ENCODE results near the gene VTCN1. TPM values are rescaled to one million over a fixed set of nuclear protein-coding genes. Genes with fewer than 3 reads are reported as not detected.

Gene VTCN1
- total RNA-seq, 2 donors from 2014 or later: 4.0 to 7.8 TPM

DNA sequence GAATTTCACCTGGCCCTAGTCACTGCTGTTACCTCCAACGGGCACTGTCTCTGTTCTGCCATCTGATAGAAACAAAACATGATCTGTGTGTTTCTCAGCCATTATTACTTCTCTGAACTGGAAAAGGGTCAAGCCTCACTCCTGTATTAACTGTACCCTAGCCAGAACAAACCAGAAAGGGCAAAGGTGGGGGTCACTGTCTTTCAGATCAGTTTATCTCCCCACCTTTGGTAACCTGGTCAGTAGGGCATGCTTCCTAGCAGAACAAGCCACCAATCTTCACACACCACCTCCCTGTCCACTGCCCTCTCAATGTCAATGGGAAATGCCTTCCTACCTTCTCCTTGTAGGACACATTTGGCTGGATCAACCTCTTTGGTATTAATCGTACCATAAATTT, 93.0 kb downstream of the VTCN1 start:
- Histone ChIP-seq H3K9me3 (no peaks in the 10 kb centered on the region), H3K4me1 (replicated peaks) (no peaks in the 10 kb centered on the region), H3K4me3 (no peak overlapping the region), H3K27me3 (replicated peaks; ENCODE audit: insufficient read depth) (no peaks in the 10 kb centered on the region), H3K36me3 (no peaks in the 10 kb centered on the region), H3K27ac (no peak overlapping the region)
- whole genome bisulfite sequencing: 93% methylated on average over 2 of the region's 2 CpGs
- intact Hi-C loops (cut with DNase I): no loop called here
- no peak for DNase-seq (ENCODE audit: low spot score)
- TF ChIP-seq, protein P1, sequence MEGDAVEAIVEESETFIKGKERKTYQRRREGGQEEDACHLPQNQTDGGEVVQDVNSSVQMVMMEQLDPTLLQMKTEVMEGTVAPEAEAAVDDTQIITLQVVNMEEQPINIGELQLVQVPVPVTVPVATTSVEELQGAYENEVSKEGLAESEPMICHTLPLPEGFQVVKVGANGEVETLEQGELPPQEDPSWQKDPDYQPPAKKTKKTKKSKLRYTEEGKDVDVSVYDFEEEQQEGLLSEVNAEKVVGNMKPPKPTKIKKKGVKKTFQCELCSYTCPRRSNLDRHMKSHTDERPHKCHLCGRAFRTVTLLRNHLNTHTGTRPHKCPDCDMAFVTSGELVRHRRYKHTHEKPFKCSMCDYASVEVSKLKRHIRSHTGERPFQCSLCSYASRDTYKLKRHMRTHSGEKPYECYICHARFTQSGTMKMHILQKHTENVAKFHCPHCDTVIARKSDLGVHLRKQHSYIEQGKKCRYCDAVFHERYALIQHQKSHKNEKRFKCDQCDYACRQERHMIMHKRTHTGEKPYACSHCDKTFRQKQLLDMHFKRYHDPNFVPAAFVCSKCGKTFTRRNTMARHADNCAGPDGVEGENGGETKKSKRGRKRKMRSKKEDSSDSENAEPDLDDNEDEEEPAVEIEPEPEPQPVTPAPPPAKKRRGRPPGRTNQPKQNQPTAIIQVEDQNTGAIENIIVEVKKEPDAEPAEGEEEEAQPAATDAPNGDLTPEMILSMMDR (IDR thresholded peaks at IDR 0.05): no peak
- TF ChIP-seq POLR2A (IDR thresholded peaks at IDR 0.05) (no peak), POLR2AphosphoS5 (IDR thresholded peaks at IDR 0.05) (no peak)

DNA sequence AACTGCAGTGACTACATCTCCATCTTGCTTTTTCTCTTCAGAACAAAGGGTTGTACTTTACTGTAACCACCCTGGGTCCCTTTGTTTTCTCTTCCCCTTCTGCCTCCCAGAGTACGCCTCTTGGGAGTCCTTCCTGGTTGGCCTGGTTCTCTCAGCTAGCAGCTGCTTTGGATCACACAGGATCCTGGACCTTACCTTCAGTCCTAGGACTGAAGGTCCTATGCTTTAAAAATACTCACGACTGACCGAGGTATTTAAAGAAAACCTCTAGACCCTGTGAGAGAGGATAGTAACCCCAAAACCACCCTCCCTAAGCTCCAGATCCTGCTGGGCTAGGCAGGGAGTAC, 94.0 kb downstream of the VTCN1 start:
- Histone ChIP-seq H3K27me3 (replicated peaks; ENCODE audit: insufficient read depth) (no peaks in the 10 kb centered on the region), H3K4me1 (replicated peaks) (no peaks in the 10 kb centered on the region), H3K9me3 (no peaks in the 10 kb centered on the region), H3K4me3 (no peak overlapping the region), H3K27ac (no peak overlapping the region), H3K36me3 (no peaks in the 10 kb centered on the region)
- intact Hi-C loops (cut with DNase I): no loop called here
- no peak for TF ChIP-seq POLR2A (IDR thresholded peaks at IDR 0.05)
- no peak for TF ChIP-seq POLR2AphosphoS5 (IDR thresholded peaks at IDR 0.05)
- TF ChIP-seq, protein P1 (IDR thresholded peaks at IDR 0.05): no peak
- no peak for DNase-seq (ENCODE audit: low spot score)
- WGBS: 67% methylated on average over 3 of the region's 3 CpGs

DNA sequence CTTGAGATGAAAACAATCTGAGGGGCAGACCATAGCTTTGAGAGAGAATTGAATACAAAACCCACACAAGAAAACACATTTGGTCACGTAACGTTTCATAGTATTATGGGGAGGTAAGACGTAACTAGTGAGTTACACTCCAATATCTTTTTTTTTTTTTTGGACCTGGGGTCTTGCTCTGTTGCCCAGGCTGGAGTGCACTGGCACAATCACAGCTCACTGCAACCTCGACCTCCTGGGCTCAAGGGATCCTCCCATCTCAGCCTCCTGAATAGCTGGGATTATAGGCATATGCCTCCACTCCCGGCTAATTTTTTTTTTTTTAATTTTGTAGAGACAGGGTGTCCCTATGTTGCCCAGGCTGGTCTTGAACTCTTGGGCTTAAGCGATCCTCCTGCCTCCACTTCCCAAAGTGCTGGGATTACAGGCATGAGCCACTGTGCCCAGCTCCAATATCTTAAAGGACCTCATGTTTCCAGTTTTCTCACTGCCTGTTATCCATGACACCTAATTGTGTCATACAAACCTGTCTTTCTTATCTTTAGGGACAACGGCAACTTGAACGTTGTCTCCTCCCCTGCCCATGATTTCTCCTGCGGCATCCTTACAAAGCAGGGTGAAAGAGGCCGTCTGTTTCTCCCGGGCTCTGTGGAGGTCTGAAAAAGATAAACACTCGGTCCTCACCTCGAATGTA, 94.5 kb downstream of the VTCN1 start:
- Histone ChIP-seq H3K27ac (no peak overlapping the region), H3K4me3 (no peak overlapping the region), H3K9me3 (no peaks in the 10 kb centered on the region), H3K27me3 (replicated peaks; ENCODE audit: insufficient read depth) (no peaks in the 10 kb centered on the region), H3K36me3 (no peaks in the 10 kb centered on the region), H3K4me1 (replicated peaks) (no peaks in the 10 kb centered on the region)
- TF ChIP-seq POLR2A (IDR thresholded peaks at IDR 0.05) (no peak), POLR2AphosphoS5 (IDR thresholded peaks at IDR 0.05) (no peak)
- TF ChIP-seq, protein P1 (IDR thresholded peaks at IDR 0.05): no peak
- 86% methylated on average over 13 of the region's 13 CpGs for WGBS
- intact Hi-C loops (cut with DNase I): no loop called here
- DNase-seq (ENCODE audit: low spot score): no peak

DNA sequence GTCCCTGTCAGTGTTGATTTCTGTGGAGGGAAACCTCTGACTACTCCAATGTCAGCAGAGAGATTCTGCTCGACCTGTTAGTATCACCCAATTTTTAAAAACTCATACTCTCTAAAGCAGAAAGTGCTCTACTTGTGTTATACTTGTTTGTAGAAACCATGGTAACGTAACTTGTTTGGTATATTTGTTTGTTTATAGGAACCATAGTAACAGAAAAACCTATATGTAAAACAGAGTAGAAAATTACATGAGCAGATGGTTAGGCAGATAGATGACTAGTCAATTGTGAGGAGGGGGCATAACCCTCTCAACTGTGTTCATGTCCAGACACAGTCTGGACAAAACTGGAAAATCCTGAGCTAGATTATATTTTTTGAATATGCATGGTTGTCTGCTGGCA, 95.8 kb downstream of the VTCN1 start:
- no peaks in the 10 kb centered on the region for H3K27me3 ChIP-seq (replicated peaks; ENCODE audit: insufficient read depth)
- intact Hi-C loops (cut with DNase I): no loop called here
- no peak for TF ChIP-seq POLR2A (IDR thresholded peaks at IDR 0.05)
- TF ChIP-seq POLR2AphosphoS5 (IDR thresholded peaks at IDR 0.05): no peak
- TF ChIP-seq, protein P1 (IDR thresholded peaks at IDR 0.05): no peak
- no peak for DNase-seq (ENCODE audit: low spot score)
- H3K4me1 ChIP-seq (replicated peaks): no peaks in the 10 kb centered on the region
- no peaks in the 10 kb centered on the region for H3K9me3 ChIP-seq
- no peak overlapping the region for H3K4me3 ChIP-seq
- WGBS: 73% methylated on average over 2 of the region's 2 CpGs
- H3K27ac ChIP-seq: no peak overlapping the region
- no peaks in the 10 kb centered on the region for H3K36me3 ChIP-seq

DNA sequence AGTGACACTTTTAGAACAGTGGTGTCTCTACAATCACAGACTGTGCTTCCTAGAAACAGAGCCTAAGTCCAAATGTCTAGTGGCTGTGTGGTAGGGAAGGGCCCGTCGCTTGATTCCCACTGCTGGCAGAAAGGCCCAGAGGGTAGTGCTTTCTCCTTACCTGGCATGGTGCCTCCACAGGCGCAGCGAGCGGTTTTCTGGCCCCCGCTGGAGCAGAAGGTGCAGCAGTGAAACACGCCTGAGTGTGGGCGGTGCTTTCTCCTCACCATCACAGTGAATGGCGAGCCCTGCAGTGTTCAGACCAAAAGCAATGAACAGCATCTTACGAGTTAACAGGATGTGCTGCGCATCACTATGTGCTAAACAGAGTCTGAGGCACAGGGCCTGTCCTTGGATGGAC, 97.5 kb downstream of the VTCN1 start:
- DNase-seq (ENCODE audit: low spot score): no peak
- Histone ChIP-seq H3K4me1 (replicated peaks) (no peaks in the 10 kb centered on the region), H3K9me3 (no peaks in the 10 kb centered on the region), H3K27me3 (replicated peaks; ENCODE audit: insufficient read depth) (no peaks in the 10 kb centered on the region), H3K4me3 (no peak overlapping the region), H3K27ac (no peak overlapping the region), H3K36me3 (no peaks in the 10 kb centered on the region)
- intact Hi-C loops (cut with DNase I): no loop called here
- TF ChIP-seq POLR2A (IDR thresholded peaks at IDR 0.05) (no peak), POLR2AphosphoS5 (IDR thresholded peaks at IDR 0.05) (no peak)
- TF ChIP-seq, protein P1 (IDR thresholded peaks at IDR 0.05): no peak
- WGBS: 92% methylated on average over 11 of the region's 11 CpGs

Measured in prostate gland (tissue), 2 donors.